OCI-M2 (cell line): Measurements from ENCODE around the gene CGB8.
"Not testable (repeated sequence)": the region's sequence is repeated elsewhere in the genome, so short reads cannot be mapped to it uniquely, and the experiment has no call there.

ENCODE experiments used
- DNase-seq: peaks from one replicate; lab custom pipeline; 2025; ENCODE audit not compliant: unreplicated experiment; lab: John Stamatoyannopoulos, UW

CGB8 gene

DNA sequence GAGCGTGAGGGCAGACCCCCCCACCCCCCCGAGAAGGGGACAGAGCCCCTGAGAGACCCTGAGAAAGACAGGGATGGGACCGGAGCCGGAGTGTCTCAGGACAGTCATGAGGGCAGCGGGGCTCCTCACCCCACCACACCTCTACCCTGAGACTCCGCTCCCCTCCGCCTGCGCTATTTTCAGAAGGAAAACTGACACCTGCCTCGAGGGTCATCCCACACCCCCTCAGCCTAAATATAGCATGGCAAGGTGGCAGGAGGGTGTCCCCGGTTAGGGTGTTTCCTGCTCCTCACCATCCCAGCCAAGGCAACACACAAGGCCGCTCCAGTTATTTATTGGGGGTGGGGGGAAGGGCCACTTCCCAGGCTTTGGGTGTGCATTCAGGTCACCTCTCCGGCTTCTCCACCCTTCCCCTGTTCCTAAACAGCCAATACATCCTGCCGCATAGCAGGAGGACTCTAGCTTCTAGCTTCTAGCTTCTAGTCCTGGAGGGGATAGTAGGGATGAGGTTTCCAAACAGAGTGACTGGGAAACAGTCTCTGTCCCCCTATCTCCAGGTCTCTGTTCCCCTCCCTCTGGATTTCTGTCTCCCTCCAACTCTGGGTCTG lies 17.1 kb upstream of the CGB8 start:
- no peak for DNase-seq

DNA sequence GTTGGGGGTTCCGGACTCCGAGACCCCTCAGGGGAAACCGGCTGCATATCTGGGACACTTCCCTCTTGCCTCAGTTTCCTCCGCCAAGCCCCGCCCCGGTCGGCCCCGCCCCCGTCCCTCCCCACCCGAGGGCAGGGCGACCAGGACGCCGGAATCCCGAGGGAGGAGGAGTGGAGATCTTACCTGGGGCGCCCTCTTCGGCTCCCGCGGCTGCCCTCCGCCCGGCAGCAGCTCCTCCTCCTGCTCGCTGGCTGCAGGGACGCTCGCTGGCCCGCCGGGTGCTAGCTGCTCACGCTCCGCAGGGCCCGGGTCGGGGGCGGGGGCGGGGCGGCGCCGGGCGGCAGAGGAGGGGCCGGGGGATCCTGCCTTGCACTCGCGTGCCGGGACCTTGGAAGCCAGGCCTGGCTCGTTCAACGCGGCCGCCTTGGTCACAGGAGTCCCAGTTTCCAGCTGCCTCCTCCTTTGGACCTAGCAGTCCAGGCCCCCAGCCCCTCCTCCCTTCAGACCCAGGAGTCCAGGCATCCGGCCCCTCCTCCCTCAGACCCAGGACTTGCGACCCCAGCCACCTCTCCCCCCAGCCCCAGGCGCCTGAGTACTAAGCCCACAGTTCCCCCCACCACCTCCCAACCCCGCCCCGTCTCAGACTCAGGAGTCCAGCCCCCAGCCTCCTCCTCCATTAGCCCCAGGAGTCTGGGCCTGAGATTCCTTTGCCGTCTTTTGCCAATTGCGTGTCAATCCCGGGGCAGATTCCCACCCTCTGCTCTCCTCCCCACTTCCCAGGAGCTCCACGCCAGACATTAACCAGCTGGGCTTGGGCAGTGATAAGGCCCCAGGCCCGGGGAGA lies 16.1 kb upstream of the CGB8 start, which contains the start of gene NTF4:
Gene NTF4 (minus strand): TSS at position 51 of the 844 bp plus-strand sequence. CDS start 2,821 bp downstream, outside the sequence.
- DNase-seq, result no peak

DNA sequence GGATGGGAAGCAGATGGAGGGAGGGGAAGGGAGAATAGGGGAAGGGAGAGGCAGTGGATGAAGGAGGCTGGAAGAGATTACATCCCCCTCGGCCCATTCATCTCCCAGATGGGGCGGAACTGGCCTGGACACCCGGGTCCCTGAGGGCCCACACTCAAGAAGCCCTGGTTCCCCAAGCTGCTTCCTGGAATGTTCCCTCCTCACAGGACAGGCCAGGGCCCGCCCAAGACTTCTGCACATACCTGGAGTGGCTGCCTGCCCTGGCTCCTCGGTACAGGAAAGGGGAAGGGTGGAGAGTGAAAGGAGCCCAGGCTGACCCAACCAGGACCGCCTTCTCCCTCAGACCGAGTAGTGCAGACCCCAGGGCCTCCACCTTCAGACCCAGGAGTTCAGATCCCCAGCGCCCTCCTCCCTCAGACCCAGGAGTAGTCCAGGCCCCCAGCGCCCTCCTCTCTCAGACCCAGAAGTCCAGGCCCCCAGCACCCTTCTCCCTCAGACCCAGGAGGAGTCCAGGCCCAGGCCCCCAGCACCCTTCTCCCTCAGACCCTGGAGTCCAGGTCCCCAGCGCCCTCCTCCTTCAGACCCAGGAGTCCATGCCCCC lies 15.2 kb upstream of the CGB8 start:
- no peak for DNase-seq

DNA sequence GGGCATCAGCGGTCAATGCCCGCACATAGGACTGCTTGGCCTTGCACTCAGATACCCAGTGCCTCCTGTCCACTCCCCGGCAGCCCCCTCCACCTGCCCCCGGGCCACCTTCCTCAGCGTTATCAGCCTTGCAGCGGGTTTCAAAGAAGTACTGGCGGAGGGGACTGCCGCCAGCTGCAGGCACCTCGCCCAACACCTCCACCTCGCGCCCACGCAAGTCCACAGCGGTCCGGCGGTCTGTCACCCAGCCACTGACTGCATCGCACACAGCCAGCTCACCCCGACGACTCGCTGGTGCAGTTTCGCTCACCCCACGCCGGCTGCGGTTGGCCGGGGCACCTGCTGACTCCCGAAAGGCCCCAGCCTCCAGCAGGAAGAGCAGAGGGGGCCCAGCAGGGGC lies 12.5 kb upstream of the CGB8 start:
- no peak for DNase-seq

DNA sequence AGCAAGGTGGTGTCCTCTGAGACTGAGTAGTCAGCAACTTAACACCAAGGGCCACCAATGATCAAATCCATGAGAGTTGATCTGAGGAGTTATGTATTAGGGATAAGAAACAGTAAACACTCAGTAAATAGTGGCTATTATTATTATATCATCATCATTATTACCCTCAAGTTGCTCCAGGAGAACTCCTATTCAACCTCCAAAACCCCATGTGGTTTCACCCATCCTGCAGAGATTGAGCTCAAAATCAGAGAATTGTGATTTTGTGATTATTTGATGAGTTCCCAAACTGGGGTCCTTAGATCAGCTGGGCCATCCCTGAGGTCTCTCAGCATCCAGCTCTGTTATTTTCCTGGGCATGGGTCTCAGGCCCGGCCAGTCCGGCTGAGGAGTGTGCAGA lies 12.1 kb upstream of the CGB8 start:
- no peak for DNase-seq

DNA sequence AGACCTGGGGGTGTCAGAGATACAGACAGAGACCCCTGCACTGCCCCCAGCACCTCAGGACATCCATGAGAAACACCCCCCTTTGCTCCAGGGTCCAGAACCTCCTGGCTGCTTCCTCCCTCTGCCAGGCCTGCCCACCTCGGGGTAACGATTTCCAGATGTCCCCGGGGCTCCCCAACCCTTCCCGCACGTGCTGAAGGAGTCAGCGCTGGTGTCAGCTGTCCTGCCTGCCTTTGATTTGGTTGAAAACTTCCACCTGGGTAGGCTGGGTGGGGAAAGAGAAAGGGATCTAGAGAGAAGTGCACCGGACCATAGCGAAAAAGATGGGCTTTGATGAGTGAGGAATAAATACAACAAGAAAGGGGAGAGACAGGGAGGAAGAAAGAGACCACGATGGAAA lies 10.1 kb upstream of the CGB8 start:
- DNase-seq, result no peak

DNA sequence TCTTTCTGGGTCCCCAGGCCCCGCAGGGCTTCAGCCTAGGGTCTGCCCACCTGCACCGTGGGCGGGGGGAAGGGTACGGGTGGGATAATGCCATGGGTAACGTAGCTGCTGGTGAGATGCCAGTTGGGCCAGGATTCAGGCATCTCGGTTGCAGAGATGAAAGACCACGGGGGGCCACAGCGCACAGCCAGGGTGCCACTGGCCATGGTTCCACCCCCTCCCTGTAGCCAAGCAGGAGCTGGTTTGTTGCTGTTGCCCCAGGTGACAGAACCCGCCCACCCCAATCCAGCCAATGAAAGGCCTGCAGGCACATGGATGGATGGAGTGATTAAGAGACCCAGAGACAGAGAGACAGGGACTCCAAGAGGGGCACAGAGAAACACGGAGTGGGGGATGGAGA lies 9.7 kb upstream of the CGB8 start:
- no peak for DNase-seq

DNA sequence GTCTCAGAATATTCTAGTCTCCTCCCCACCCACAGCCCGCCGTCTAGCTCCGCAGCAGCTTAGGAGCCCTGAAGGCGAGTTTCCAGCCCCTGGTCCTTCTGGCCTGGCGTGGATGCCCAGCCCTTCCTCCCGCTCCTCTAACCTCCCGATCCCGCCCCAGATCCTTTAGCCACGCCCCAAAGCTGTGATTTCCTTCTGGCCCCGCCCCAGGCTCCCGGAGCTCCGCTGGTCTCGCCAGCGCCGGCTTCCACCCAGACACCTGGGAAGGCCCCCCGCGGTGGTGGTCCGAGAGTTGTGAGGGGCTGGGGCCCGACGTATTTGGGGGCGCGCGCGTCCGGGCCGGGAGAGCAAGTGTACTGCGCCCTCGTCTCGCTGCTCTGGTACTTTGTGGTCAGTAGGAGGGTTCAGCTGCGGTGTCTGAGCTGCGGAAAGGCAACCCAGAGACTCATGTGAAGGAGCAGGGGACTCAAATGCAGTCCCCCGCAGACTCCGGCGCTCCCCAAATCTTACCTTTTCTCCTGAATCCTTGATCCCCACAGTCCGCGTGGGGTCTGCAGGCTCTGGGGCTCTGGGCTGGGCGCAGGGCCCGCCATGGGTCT lies 8.8 kb upstream of the CGB8 start, which contains the start of gene CGB7:
Gene CGB7 (minus strand): TSS at position 114 of the 599 bp plus-strand sequence. CDS start 2,374 bp downstream, outside the sequence.
- no peak for DNase-seq

DNA sequence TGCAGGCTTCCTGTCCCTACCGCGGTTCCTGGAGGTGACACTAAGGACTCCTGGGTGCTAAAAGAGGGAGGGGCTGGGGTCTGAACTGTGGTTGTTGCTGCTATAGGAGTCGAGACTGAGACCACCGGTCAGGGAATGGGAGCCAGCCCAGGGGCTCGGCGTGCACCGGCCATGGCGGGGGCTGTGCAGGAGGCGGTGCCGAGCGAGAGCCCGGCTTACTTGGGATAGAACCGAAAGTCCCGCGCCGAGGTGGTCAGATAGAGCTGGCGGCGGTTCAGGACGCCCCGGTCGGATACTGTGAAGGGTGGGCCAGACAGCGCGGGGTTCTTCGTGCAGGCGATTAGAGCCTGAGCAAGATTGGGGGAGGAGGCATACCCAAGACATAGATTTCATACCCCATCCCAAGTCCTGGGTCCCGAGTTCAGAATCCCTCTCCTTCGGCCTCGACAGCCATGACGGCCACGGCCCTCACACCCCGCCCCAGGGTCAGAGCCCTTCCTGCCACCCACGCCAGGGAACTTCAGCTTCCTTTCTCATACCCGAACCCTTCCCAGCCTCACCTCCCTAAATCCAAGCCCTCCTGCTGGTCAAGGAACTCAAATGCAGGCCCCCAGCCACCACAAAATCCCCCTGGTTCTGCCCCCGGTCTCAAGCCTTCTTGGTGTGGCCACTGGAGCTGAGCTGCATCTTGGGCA lies 8.1 kb upstream of the CGB8 start:
- not testable (repeated sequence) for DNase-seq

DNA sequence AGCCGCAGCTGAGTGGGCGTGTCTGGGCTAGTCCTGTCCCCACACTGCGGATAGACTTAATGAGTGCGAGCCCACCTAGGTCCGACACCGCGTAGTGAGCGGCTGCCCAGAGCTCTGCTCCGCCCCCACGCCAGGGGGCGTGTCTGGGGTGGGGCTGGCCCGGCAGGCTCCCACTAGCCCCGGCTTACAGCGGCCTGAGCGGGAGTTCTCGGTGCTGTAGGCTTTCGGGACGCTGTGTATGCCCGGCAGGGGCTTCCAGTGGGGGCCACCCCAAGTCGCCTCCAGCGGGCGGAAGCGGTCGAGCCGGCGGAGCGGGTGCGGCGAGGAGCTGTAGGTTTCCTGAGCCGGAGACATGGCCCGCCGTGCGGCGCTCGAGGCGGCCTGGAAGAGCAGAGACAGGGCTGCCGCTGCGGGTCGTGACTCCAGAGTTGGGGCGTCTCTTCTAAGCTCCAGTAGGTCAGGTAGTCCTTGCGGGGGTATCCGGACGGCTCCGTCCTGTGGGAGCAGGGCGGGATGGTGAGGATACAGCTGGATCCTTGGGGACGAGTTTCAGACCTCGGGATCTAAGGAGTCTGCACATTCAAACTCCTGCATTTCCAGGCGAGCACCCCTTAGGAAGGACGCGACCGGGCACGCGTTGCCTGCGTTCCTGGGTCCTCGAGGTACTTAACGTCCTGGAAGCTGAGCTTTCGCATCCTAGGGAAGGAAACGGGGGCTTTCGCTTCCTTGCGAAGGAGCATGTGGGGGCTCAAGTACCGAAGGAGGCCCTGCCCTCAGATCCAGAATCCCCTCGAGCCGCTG lies 7.4 kb upstream of the CGB8 start:
- no peak for DNase-seq

DNA sequence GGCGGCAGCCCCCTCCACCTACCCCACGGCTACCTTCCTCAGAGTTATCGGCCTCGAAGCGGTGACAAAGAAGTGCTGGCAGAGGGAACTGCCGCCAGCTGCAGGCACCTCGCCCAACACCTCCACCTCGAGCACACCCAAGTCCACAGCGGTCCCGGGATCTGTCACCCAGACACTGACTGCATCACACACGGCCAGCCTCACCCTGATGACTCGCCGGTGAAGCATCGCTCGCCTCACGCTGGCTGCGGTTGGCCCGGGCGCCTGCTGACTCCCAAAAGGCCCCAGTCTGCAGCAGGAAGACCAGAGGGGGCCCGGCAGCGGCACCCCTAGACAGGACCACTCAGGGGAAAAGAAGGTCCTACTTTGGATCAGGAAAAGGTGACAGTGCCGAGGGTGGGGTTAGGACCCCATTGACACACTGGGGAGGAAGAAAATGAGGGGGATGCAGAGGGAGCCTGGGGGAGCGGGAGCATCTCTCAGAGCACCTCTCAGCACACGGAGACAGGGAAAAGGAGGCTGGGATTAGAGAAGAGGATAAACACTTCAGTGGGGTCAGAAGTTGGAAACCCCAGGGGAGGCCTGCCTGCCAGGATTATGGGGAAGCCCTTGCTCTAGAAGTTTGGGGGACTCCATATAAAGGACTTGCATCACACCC lies 1.6 kb upstream of the CGB8 start:
- not testable (repeated sequence) for DNase-seq

DNA sequence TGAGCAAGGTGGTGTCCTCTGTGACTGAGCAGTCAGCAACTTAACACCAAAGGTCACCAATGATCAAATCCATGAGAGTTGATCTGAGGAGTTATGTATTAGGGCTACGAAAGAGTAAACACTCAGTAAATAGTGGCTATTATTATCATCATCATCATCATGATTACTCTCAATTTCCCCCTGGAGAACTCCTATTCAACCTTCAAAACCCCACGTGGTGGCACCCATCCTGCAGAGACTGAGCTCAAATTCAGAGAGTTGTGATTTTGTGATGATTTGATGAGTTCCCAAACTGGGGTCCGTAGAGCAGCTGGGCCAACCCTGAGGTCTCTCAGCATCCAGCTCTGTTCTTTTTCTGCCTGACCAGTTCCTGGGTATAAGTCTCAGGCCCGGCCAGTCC lies 923 bp upstream of the CGB8 start:
- not testable (repeated sequence) for DNase-seq

DNA sequence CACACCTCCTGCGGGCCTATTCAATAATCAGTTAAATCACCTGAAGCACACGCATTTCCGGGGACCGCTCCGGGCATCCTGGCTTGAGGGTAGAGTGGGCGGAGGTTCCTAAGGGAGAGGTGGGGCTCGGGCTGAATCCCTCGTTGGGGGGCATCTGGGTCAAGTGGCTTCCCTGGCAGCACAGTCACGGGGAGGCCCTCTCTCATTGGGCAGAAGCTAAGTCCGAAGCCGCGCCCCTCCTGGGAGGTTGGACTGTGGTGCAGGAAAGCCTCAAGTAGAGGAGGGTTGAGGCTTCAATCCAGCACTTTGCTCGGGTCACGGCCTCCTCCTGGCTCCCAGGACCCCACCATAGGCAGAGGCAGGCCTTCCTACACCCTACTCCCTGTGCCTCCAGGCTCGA lies 5.4 kb downstream of the CGB8 start, which contains the start of gene CGB5:
Gene CGB5 (plus strand): TSS at position 301 of the 400 bp plus-strand sequence. CDS start 362 bp downstream, outside the sequence.
- DNase-seq, result not testable (repeated sequence)

DNA sequence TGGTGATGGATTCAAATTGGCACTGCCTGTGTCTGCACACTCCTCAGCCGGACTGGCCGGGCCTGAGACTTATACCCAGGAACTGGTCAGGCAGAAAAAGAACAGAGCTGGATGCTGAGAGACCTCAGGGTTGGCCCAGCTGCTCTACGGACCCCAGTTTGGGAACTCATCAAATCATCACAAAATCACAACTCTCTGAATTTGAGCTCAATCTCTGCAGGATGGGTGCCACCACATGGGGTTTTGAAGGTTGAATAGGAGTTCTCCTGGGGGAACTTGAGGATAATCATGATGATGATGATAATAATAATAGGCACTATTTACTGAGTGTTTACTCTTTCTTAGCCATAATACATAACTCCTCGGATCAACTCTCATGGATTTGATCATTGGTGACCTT lies 6.2 kb downstream of the CGB8 start:
- not testable (repeated sequence) for DNase-seq

DNA sequence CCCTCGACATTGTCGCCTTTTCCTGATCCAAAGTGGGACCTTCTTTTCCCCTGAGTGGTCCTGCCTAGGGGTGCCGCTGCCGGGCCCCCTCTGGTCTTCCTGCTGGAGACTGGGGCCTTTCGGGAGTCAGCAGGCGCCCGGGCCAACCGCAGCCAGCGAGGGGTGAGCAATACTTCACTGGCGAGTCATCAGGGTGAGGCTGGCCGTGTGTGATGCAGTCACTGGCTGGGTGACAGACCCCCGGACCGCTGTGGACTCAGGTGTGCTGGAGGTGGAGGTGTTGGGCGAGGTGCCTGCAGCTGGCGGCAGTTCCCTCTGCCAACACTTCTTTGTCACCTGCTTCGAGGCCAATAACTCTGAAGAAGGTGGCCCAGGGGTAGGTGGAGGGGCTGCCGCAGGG lies 6.7 kb downstream of the CGB8 start:
- no peak for DNase-seq

DNA sequence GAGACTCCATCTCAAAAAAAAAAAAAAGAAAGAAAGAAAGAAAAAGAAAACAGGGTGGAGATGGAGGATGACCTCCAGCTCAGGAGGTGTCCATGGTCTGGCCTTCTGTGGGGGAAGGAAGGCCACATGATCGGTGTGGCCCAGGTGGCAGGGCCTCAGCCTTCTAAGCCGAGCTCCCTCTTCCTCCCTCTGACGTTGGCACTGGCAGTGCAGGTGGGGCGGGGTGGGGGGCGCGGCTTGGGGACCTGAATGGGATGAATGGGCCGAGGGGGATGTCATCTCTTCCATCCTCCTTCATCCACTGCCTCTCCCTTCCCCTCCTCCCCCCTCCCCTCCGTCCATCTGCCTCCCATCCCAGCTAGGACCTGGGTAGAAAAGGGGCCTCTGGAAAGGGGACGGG lies 9.2 kb downstream of the CGB8 start:
- not testable (repeated sequence) for DNase-seq

DNA sequence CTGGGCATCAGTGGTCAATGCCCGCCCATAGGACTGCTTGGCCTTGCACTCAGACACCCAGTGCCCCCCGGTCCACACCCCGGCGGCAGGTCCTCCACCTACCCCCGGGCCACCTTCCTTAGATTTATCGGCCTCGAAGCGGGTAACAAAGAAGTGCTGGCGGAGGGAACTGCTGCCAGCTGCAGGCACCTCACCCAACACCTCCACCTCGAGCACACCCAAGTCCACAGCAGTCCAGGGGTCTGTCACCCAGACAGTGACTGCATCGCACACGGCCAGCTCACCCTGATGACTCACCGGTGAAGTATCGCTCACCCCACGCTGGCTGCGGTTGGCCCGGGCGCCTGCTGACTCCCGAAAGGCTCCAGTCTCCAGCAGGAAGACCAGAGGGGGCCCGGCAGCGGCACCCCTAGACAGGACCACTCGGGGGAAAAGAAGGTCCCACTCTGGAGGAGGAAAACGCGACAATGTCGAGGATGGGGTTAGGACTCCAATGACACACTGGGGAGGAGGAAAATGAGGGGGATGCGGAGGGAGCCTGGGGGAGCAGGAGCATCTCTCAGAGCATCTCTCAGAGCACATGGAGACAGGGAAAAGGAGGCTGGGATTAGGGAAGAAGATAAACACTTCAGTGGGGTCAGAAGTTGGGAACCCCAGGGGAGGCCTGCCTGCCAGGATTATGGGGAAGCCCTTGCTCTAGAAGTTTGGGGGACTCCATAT lies 10.2 kb downstream of the CGB8 start:
- DNase-seq, result not testable (repeated sequence)

DNA sequence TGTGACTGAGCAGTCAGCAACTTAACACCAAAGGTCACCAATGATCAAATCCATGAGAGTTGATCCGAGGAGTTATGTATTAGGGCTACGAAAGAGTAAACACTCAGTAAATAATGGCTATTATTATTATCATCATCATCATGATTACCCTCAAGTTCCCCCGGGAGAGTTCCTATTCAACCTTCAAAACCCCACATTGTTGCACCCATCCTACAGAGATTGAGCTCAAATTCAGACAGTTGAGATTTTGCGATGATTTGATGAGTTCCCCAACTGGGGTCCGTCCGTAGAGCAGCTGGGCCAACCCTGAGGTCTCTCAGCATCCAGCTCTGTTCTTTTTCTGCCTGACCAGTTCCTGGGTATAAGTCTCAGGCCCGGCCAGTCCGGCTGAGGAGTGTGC lies 10.8 kb downstream of the CGB8 start:
- not testable (repeated sequence) for DNase-seq

DNA sequence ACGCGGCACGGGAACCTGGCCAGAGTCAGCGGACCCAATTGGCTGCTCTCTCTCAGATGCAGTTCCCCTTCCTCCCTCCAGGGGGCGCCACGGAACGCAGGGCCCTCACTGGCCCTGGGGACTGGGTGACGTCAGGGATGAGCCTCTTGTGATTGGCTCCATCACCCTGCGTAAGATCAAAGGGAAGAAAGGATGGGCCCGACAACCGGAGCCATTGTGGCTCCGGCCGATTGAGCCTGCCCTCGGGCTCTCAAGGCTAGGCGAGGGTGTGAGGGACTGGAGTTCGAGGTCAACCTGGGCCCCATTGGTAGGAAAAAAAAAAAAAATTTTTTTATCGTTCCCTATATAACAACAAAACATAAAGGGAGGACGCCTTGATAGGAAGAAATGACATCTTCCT lies 12.1 kb downstream of the CGB8 start, which contains the start of gene CGB1:
Gene CGB1 (minus strand): TSS at position 81 of the 400 bp plus-strand sequence. CDS start 184 bp downstream, outside the sequence.
- DNase-seq, result not testable (repeated sequence)
